Left lung (tissue), 10 donors: ENCODE results near the gene ARAP1. TPM values are rescaled to one million over a fixed set of nuclear protein-coding genes. Genes with fewer than 3 reads are reported as not detected.

ENCODE experiments used
- ATAC-seq: fragments of 200-7000 bp; cut with Tn5 transposase; one replicate; pipeline ENCODE4 v1.9.1; 2020; ENCODE audit warnings: moderate library complexity
- DNase-seq, 4 donors: peaks; one replicate each; pipeline ENCODE4 v3.0.0-alpha.2; 2013 to 2020
- H3K27ac ChIP-seq, 2 donors: fragments of 200-600 bp; sonication (generic) in 1 of 2; one replicate each; pipeline versions ENCODE4 v1.5.0 to v1.8.0; 2020 to 2021
- H3K27me3 ChIP-seq, 2 donors: fragments of 200-600 bp; sonication (generic) in 1 of 2; one replicate each; pipeline versions ENCODE4 v1.5.0 to v1.8.0; 2020 to 2021
- H3K36me3 ChIP-seq, 2 donors: fragments of 200-600 bp; sonication (generic) in 1 of 2; one replicate each; pipeline versions ENCODE4 v1.5.0 to v1.8.0; 2020 to 2021
- H3K4me1 ChIP-seq, 2 donors: fragments of 200-600 bp; one replicate each; pipeline ENCODE4 v1.8.0; 2021
- H3K4me3 ChIP-seq, 2 donors: fragments of 200-600 bp; sonication (generic) in 1 of 2; one replicate each; pipeline versions ENCODE4 v1.5.0 to v1.8.0; 2020 to 2021; ENCODE audit warnings: mild to moderate bottlenecking in 1 of 2
- H3K9me3 ChIP-seq, 2 donors: fragments of 200-600 bp; sonication (generic) in 1 of 2; one replicate each; pipeline versions ENCODE4 v1.5.0 to v1.8.0; 2020 to 2021
- intact Hi-C, 2 donors: fragments of 100-400 bp; cut with DNase I; formaldehyde crosslinking; loops; one replicate each; pipeline versions ENCODE4 v1.11.2 to v1.14.2; 2022
- polyA plus RNA-seq, 6 donors: library from polyadenylated mRNA; unstranded; fragments of 120-200 nt; gene quantifications; one replicate each; pipeline ENCODE4 v1.2.1, GENCODE V29; 2013; ENCODE audit not compliant: insufficient read length in 6 of 6
- total RNA-seq, 2 donors: library from RNA; stranded (reverse); fragmentation: NEBNext Ultra II Directional; extraction: Animal tissue kit (Norgen Biotek cat#: 25700); gene quantifications; one replicate each; pipeline ENCODE4 v1.2.1, GENCODE V29; 2021
- TF ChIP-seq, protein P1 (sequence below), 2 donors: fragments of 200-600 bp; sonication (generic) in 1 of 2; IDR thresholded peaks; one replicate each; pipeline versions ENCODE4 v1.5.0 to v1.8.0; 2021; ENCODE audit warnings: antibody characterized with exemption in 2 of 2
- donor health status: DM: no; HTN: yes; CAD: no.
- donor health status: DM: no; HTN: no; CAD: no.

The ARAP1 gene
- total and polyA plus RNA-seq, 8 donors, result 80.0 to 222 (median 97.7) TPM

DNA sequence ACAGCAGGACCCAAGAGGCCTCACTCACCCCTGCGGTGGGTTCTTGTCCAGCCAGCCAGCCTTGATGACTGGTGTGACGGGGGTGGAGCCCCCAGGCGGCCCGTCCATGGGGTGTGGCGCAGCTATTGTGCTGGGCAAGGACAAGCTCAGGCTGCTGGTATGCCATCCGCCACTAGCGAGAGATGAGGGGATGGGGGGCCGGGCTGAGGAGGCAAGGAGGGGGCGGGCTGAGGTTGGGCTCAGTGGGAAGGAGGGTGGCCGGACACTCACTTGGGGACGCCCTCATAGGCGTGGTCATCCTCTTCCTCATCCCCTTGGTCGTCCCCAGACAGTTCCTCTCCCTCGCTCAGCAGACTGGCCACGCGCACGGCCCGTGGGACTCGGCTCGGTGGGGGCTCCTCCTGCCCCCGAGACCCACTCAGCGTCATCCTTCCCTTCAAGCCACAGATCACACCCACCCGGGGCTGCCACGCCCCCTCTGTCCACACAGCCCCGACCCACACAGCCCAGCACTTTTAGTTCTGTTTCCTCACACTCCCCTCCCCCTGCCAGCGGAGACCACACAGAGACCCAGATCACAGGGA, 39.9 kb downstream of the ARAP1 start:
- Histone ChIP-seq H3K27ac (peak overlapping the region in 1 of 2 donors; percentile 31), H3K36me3 (peaks cover 0 to 97% of the 10 kb centered on the region in 2 donors), H3K27me3 (no peaks in the 10 kb centered on the region), H3K9me3 (no peaks in the 10 kb centered on the region), H3K4me1 (peaks cover 2 to 54% of the 10 kb centered on the region in 2 donors), H3K4me3 (no peak overlapping the region)
- peak in 3 of 4 donors; percentile 59 to 89 (median 87) for DNase-seq
- TF ChIP-seq, protein P1, sequence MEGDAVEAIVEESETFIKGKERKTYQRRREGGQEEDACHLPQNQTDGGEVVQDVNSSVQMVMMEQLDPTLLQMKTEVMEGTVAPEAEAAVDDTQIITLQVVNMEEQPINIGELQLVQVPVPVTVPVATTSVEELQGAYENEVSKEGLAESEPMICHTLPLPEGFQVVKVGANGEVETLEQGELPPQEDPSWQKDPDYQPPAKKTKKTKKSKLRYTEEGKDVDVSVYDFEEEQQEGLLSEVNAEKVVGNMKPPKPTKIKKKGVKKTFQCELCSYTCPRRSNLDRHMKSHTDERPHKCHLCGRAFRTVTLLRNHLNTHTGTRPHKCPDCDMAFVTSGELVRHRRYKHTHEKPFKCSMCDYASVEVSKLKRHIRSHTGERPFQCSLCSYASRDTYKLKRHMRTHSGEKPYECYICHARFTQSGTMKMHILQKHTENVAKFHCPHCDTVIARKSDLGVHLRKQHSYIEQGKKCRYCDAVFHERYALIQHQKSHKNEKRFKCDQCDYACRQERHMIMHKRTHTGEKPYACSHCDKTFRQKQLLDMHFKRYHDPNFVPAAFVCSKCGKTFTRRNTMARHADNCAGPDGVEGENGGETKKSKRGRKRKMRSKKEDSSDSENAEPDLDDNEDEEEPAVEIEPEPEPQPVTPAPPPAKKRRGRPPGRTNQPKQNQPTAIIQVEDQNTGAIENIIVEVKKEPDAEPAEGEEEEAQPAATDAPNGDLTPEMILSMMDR (IDR thresholded peaks at IDR 0.05), result no peak
- ATAC-seq, result peak; percentile 70
- intact Hi-C loops, result no loop called here

DNA sequence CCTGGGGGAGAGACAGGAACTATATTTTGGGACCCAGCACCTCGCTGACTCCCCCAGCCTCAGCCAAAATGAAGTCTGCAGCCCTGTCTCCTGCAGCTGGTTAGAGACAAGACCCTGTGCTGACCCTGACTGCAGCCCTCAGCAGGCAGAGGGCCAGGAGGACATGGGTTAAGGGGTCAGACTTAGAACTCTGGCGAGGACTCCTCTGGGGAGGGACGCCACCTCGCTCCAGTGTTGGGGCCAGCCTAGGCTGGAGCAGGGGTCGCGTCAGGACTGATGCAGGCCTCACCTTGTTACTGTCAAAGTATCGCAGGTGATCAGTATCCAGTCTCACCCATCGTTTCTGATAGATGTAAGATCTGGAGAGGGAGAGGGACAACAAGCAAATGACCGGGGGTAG, 41.1 kb downstream of the ARAP1 start:
- Histone ChIP-seq H3K27me3 (no peaks in the 10 kb centered on the region), H3K27ac (no peak overlapping the region), H3K9me3 (no peaks in the 10 kb centered on the region), H3K4me3 (no peak overlapping the region), H3K4me1 (peaks cover 2 to 42% of the 10 kb centered on the region in 2 donors), H3K36me3 (peaks cover 0 to 97% of the 10 kb centered on the region in 2 donors)
- no peak for ATAC-seq
- TF ChIP-seq, protein P1 (IDR thresholded peaks at IDR 0.05), result no peak
- intact Hi-C loops, result no loop called here
- peak in 1 of 4 donors; percentile 54 for DNase-seq

GRCh38 chr11:72710278-72710677, 41.9 kb downstream of the ARAP1 start:
- TF ChIP-seq, protein P1 (IDR thresholded peaks at IDR 0.05), result no peak
- H3K9me3 ChIP-seq, result no peaks in the 10 kb centered on the region
- ATAC-seq (no peak), DNase-seq (peak in 1 of 4 donors; percentile 70)
- H3K27me3 ChIP-seq, result no peaks in the 10 kb centered on the region
- no peak overlapping the region for H3K27ac ChIP-seq
- intact Hi-C loops, result no loop called here
- H3K4me3 ChIP-seq, result no peak overlapping the region
- peaks cover 0 to 100% of the 10 kb centered on the region in 2 donors for H3K36me3 ChIP-seq
- H3K4me1 ChIP-seq, result peaks cover 2 to 35% of the 10 kb centered on the region in 2 donors

DNA sequence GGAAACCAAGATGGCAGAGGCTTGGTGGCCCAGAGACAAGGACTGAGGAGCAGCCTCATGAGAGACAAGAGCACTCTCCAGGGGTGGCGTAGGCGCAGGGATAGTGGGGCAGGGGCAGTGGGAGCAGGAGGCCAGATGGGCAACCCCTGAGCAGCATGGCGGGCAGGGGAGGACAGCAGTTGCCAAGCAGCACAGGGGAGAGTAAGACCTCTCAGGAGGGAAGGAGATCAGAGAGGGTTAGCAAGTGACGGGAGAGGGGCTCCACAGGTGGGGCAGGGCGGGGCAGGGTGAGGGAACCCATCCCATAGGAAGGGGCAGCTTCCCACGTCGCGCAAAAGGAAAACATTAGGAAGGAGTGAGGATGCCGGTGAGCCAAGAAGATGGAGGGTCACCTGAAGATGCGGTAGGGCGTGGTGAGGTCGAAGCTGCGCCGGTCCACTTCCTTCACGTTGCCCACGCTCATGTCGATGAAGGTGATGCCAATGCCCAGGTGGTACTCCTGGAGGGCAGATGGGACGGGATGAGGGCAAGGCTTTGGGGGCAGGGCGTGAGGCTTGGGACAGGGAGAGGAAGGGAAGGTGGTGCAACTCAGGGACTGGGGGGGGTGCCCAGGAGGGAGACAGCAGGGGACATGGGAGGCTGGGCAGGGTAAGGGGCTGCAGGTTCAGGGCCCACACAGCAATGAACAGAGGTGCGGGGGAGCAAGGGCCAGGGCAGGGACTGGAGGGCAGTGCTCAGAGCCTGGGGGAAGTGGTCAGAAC, 42.5 kb downstream of the ARAP1 start:
- Histone ChIP-seq H3K27ac (no peak overlapping the region), H3K27me3 (no peaks in the 10 kb centered on the region), H3K4me3 (no peak overlapping the region), H3K4me1 (peaks cover 2 to 29% of the 10 kb centered on the region in 2 donors), H3K36me3 (peaks cover 0 to 100% of the 10 kb centered on the region in 2 donors), H3K9me3 (no peaks in the 10 kb centered on the region)
- intact Hi-C loops, result no loop called here
- ATAC-seq (no peak), DNase-seq (peak in 1 of 4 donors; percentile 66)
- TF ChIP-seq, protein P1 (IDR thresholded peaks at IDR 0.05), result no peak

DNA sequence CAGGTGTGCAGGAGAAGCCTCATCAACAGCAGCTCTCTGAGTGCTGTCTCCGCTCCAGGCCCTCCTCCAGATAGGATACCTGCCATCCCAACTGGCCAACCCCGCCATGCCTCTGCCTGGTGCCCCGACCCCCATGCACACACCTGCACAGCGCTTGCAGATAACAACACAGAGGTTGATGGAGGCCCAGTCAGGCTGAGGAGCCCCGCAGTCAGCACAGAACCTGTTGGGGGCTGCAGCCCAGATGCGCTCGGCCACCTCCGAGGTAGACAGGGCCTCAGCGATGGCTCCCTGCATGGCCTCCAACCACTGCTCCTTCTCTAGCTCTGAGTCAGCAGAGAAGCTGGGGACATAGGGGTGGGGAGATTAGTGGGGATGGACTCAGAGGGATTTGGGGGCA, 45.2 kb downstream of the ARAP1 start:
- intact Hi-C loops, result no loop called here
- peaks cover 3 to 8% of the 10 kb centered on the region in 2 donors for H3K4me1 ChIP-seq
- DNase-seq, result no peak
- H3K36me3 ChIP-seq, result peaks cover 0 to 100% of the 10 kb centered on the region in 2 donors
- ATAC-seq, result no peak
- H3K27ac ChIP-seq, result no peak overlapping the region
- H3K4me3 ChIP-seq, result no peak overlapping the region
- no peaks in the 10 kb centered on the region for H3K27me3 ChIP-seq
- H3K9me3 ChIP-seq, result no peaks in the 10 kb centered on the region
- TF ChIP-seq, protein P1 (IDR thresholded peaks at IDR 0.05), result no peak
